Caki2 (cell line): Measurements from ENCODE around the gene ZNF787. TPM values are rescaled to one million over a fixed set of nuclear protein-coding genes. Genes with fewer than 3 reads are reported as not detected.

Source experiments
- DNase-seq: peaks from one replicate; pipeline ENCODE4 v3.0.0-alpha.2; 2015; ENCODE audit warnings: low read depth
- in situ Hi-C: cut with HindIII; loops from 2 replicates; pipeline ENCODE4 v1.10.0; 2016; ENCODE audit warnings: low sequenced_read_pairs, low pct_unique_long_range_greater_than_20kb, mixed read lengths
- total RNA-seq: library from RNA; depleted of rRNA; stranded (reverse); fragments of >200 nt; shearing (Covaris generic); gene quantifications from 2 replicates; pipeline ENCODE4 v1.2.3, GENCODE V29; 2014; ENCODE audit warnings: low replicate concordance; rRNA removed

Gene ZNF787
- total RNA-seq, 1 experiment from 2014 or later, result 64.2 TPM

GRCh38 chr19:56083668-56084067 is 37.4 kb downstream of the ZNF787 start:
- no peak for DNase-seq
- in situ Hi-C loops, result no loop called here

DNA sequence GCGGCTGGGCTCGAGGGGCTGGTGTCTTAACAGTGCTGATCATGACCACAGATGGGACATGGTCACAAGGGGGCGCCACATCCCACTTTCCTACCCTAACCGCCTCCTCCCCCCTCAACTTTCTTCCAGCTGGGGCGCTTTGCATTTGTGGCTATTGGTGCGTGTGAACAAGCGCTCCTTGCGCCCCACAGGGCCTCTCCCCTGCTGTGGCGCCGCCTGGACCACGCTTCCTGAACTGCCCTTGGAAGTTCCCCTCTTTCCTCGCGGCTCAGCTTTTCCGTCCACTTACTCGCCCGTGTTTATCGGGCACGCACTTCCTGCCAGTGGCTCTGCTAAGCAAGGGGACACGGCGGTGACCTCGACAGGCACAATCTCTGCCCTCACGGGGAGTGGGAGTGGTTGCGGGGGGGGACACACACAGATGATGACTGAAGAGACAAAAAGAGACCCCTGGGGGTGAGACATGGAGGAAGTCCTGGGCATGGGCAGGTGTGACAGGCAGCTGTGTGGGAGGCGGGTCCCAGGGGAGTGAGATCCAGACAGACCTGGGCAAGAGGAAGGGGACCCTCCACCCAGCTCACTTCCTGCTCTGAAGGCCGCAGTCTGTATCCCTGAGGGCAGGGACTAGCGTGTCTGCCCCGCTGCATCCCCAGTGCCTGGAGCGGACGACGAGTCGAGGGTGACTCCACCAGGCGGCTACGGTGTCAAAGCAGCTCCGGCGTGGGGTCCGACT is 40.3 kb downstream of the ZNF787 start:
- in situ Hi-C loops, result no loop called here
- DNase-seq, result no peak

GRCh38 chr19:56079609-56080008 is 41.5 kb downstream of the ZNF787 start:
- in situ Hi-C loops, result no loop called here
- no peak for DNase-seq

GRCh38 chr19:56076498-56076897 is 44.6 kb downstream of the ZNF787 start:
- DNase-seq, result peak; percentile 31
- in situ Hi-C loops, result no loop called here

DNA sequence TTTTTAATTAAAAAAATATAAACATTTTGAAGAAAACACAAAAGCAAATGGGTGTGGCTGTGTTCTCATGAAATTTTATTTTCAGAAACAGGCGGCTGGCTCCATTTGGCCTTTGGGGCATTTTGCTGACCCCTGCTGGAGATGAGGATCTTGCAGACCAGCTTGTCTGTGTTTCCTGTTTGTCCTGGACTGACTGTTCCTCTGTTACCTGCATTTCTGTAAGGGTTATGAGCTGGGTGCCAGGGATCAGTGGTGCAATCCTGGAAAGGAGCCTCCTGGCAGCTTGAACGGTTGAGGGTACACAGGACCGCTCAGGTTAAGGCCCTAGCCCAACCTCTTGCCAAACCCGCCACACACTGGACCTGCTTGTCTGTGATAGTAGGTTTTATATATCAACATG is 49.9 kb downstream of the ZNF787 start:
- DNase-seq, result no peak
- in situ Hi-C loops, result no loop called here

GRCh38 chr19:56069642-56070041 is 51.5 kb downstream of the ZNF787 start:
- in situ Hi-C loops, result no loop called here
- no peak for DNase-seq

GRCh38 chr19:56066152-56067023 is 54.7 kb downstream of the ZNF787 start:
- in situ Hi-C loops, result no loop called here
- peak; percentile 54 for DNase-seq

- no peak for DNase-seq
- in situ Hi-C loops, result no loop called here
Observed at GRCh38 chr19:56053596-56053995, 67.5 kb downstream of the ZNF787 start.

Other genes starting within 250 kb of the ZNF787 start
- not detected in 2 replicates for gene NLRP13, start 189.0 kb downstream of the ZNF787 start, total RNA-seq
- not detected in 2 replicates for gene NLRP8, start 173.5 kb downstream of the ZNF787 start, total RNA-seq
- not detected in 2 replicates for gene NLRP5, start 134.5 kb downstream of the ZNF787 start, total RNA-seq
- gene ZNF444, start 20.0 kb upstream of the ZNF787 start, total RNA-seq, result 30.9 and 31.3 TPM in 2 replicates
- gene GALP, start 54.7 kb upstream of the ZNF787 start, total RNA-seq, result not detected in 2 replicates
- gene ZSCAN5B, start 76.5 kb upstream of the ZNF787 start, total RNA-seq, result not detected in 2 replicates
- gene ZSCAN5C, start 81.0 kb upstream of the ZNF787 start, total RNA-seq, result not detected in 2 replicates
- not detected in 2 replicates for gene EDDM13, start 151.5 kb upstream of the ZNF787 start, total RNA-seq
- gene ZSCAN5A, start 193.5 kb upstream of the ZNF787 start, total RNA-seq, result 3.2 and 5.6 TPM in 2 replicates